ENCODE results near the gene SPEM3. TPM values are rescaled to one million over a fixed set of nuclear protein-coding genes. Genes with fewer than 3 reads are reported as not detected.
"Not testable (repeated sequence)": the region's sequence is repeated elsewhere in the genome, so short reads cannot be mapped to it uniquely, and the experiment has no call there.

The SPEM3 gene
- polyA plus RNA-seq, 1 donor: not detected

- Histone ChIP-seq H3K27ac (ENCODE audit: low read length) (peak overlapping the region; percentile 97), H3K9me3 (ENCODE audit: control insufficient read depth, low read depth, low read length) (no peaks in the 10 kb centered on the region), H3K27me3 (ENCODE audit: control insufficient read depth, insufficient read depth, low read length) (no peaks in the 10 kb centered on the region), H3K4me3 (ENCODE audit: low read length) (no peak overlapping the region), H3K4me1 (ENCODE audit: control insufficient read depth, insufficient read depth, low read length) (peaks cover 43% of the 10 kb centered on the region), H3K36me3 (ENCODE audit: control insufficient read depth, insufficient read depth, low read length) (peaks cover 8% of the 10 kb centered on the region)
- no CpG with 5 or more reads among the region's 15 CpGs for WGBS (ENCODE audit: insufficient coverage, low lambda C conversion rate)
- peak; percentile 90 to 92 for DNase-seq
These were observed 47.2 kb downstream of the SPEM3 start for GRCh38 chr17:7475764-7476422.

- Histone ChIP-seq H3K36me3 (ENCODE audit: control insufficient read depth, insufficient read depth, low read length) (peaks cover 8% of the 10 kb centered on the region), H3K4me1 (ENCODE audit: control insufficient read depth, insufficient read depth, low read length) (peaks cover 46% of the 10 kb centered on the region), H3K9me3 (ENCODE audit: control insufficient read depth, low read depth, low read length) (no peaks in the 10 kb centered on the region), H3K27me3 (ENCODE audit: control insufficient read depth, insufficient read depth, low read length) (no peaks in the 10 kb centered on the region), H3K27ac (ENCODE audit: low read length) (peak overlapping the region; percentile 97), H3K4me3 (ENCODE audit: low read length) (no peak overlapping the region)
- no CpG with 5 or more reads among the region's 3 CpGs for WGBS (ENCODE audit: insufficient coverage, low lambda C conversion rate)
- DNase-seq: peak in 1 of 2 donors; percentile 49
These were observed 47.8 kb downstream of the SPEM3 start for GRCh38 chr17:7476494-7476893.

GRCh38 chr17:7476951-7477350, 48.3 kb downstream of the SPEM3 start:
- no peak for DNase-seq
- H3K36me3 ChIP-seq (ENCODE audit: control insufficient read depth, insufficient read depth, low read length): peaks cover 8% of the 10 kb centered on the region
- WGBS (ENCODE audit: insufficient coverage, low lambda C conversion rate): no CpG with 5 or more reads among the region's 5 CpGs
- H3K9me3 ChIP-seq (ENCODE audit: control insufficient read depth, low read depth, low read length): no peaks in the 10 kb centered on the region
- peaks cover 51% of the 10 kb centered on the region for H3K4me1 ChIP-seq (ENCODE audit: control insufficient read depth, insufficient read depth, low read length)
- no peaks in the 10 kb centered on the region for H3K27me3 ChIP-seq (ENCODE audit: control insufficient read depth, insufficient read depth, low read length)
- H3K4me3 ChIP-seq (ENCODE audit: low read length): peak overlapping the region; percentile 66
- peak overlapping the region; percentile 97 for H3K27ac ChIP-seq (ENCODE audit: low read length)

- H3K4me3 ChIP-seq (ENCODE audit: low read length): peak overlapping the region; percentile 66
- H3K27ac ChIP-seq (ENCODE audit: low read length): peak overlapping the region; percentile 97
- no CpG with 5 or more reads among the region's 26 CpGs for WGBS (ENCODE audit: insufficient coverage, low lambda C conversion rate)
- H3K27me3 ChIP-seq (ENCODE audit: control insufficient read depth, insufficient read depth, low read length): no peaks in the 10 kb centered on the region
- peaks cover 57% of the 10 kb centered on the region for H3K4me1 ChIP-seq (ENCODE audit: control insufficient read depth, insufficient read depth, low read length)
- H3K9me3 ChIP-seq (ENCODE audit: control insufficient read depth, low read depth, low read length): no peaks in the 10 kb centered on the region
- H3K36me3 ChIP-seq (ENCODE audit: control insufficient read depth, insufficient read depth, low read length): peaks cover 8% of the 10 kb centered on the region
- peak; percentile 89 to 91 for DNase-seq
These were observed 49.0 kb downstream of the SPEM3 start for GRCh38 chr17:7477392-7478275.

GRCh38 chr17:7478276-7479212, 49.9 kb downstream of the SPEM3 start:
- Histone ChIP-seq H3K27me3 (ENCODE audit: control insufficient read depth, insufficient read depth, low read length) (no peaks in the 10 kb centered on the region), H3K4me3 (ENCODE audit: low read length) (peak overlapping the region; percentile 66), H3K4me1 (ENCODE audit: control insufficient read depth, insufficient read depth, low read length) (peaks cover 60% of the 10 kb centered on the region), H3K27ac (ENCODE audit: low read length) (peak overlapping the region; percentile 97), H3K36me3 (ENCODE audit: control insufficient read depth, insufficient read depth, low read length) (peaks cover 8% of the 10 kb centered on the region), H3K9me3 (ENCODE audit: control insufficient read depth, low read depth, low read length) (no peaks in the 10 kb centered on the region)
- WGBS (ENCODE audit: insufficient coverage, low lambda C conversion rate): no CpG with 5 or more reads among the region's 40 CpGs
- DNase-seq: peak; percentile 54 to 75

- H3K27me3 ChIP-seq (ENCODE audit: control insufficient read depth, insufficient read depth, low read length): no peaks in the 10 kb centered on the region
- H3K36me3 ChIP-seq (ENCODE audit: control insufficient read depth, insufficient read depth, low read length): peaks cover 4% of the 10 kb centered on the region
- peak within 1 kb of the TSS; percentile 97 for H3K27ac ChIP-seq (ENCODE audit: low read length)
- peaks cover 56% of the 10 kb centered on the region for H3K4me1 ChIP-seq (ENCODE audit: control insufficient read depth, insufficient read depth, low read length)
- DNase-seq: peak; percentile 63 to 85
- peak within 1 kb of the TSS; percentile 66 for H3K4me3 ChIP-seq (ENCODE audit: low read length)
- no CpG with 5 or more reads among the region's 92 CpGs for WGBS (ENCODE audit: insufficient coverage, low lambda C conversion rate)
- H3K9me3 ChIP-seq (ENCODE audit: control insufficient read depth, low read depth, low read length): no peaks in the 10 kb centered on the region
These were observed 50.8 kb downstream of the SPEM3 start, which contains the start of gene ZBTB4 for GRCh38 chr17:7479213-7480088. Gene ZBTB4, minus strand, starts transcription at chr17:7479631. Its CDS starts 12,830 bp downstream, at chr17:7466801.

DNA sequence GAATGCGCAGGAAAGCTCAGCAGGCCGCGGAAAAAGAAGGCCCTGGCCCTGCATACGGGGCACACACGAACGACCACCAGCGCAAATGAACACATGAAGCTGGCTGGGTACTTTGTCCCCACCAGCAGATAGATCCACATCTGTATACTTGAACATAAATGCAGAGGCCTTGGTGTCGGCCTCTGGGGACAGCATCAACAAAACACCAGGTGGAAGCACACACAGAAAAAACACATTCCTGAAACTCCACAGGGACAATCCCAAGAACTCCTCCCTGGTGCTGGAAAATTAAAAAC, 51.4 kb downstream of the SPEM3 start:
- Histone ChIP-seq H3K27me3 (ENCODE audit: control insufficient read depth, insufficient read depth, low read length) (no peaks in the 10 kb centered on the region), H3K4me1 (ENCODE audit: control insufficient read depth, insufficient read depth, low read length) (peaks cover 52% of the 10 kb centered on the region), H3K9me3 (ENCODE audit: control insufficient read depth, low read depth, low read length) (no peaks in the 10 kb centered on the region), H3K36me3 (ENCODE audit: control insufficient read depth, insufficient read depth, low read length) (peaks cover 4% of the 10 kb centered on the region), H3K4me3 (ENCODE audit: low read length) (peak overlapping the region; percentile 60), H3K27ac (ENCODE audit: low read length) (peak overlapping the region; percentile 96)
- no peak for DNase-seq
- WGBS (ENCODE audit: insufficient coverage, low lambda C conversion rate): no CpG with 5 or more reads among the region's 8 CpGs

DNA sequence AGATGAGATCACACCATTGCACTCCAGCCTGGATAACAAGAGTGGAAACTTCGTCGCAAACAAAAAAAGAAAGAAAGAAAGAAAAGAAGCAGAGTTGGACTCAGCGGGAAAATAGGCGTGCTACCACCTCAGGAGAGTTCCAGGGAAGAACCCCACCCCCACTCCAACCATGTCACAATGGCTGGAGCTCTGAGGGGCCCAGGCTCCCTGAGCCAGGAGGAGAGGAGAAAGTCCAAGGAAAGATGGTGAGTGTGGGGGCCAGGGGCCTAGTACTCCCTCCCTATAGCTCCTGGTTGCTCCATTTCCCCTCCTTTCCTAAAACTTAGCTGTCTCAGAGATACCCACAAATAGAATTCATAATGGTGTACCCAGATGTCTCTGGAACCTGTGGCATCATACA, 52.6 kb downstream of the SPEM3 start, which contains the start of gene SLC35G6:
TSS of gene SLC35G6 (plus strand) at position 172 of the 400 bp plus-strand sequence. CDS start at position 243, 71 bp downstream.
- Histone ChIP-seq H3K4me3 (ENCODE audit: low read length) (peak within 1 kb of the TSS; percentile 60), H3K27ac (ENCODE audit: low read length) (peak within 1 kb of the TSS; percentile 100), H3K4me1 (ENCODE audit: control insufficient read depth, insufficient read depth, low read length) (peaks cover 48% of the 10 kb centered on the region)
- peak; percentile 65 to 80 for DNase-seq
- H3K27me3 ChIP-seq (ENCODE audit: control insufficient read depth, insufficient read depth, low read length); H3K36me3 ChIP-seq (ENCODE audit: control insufficient read depth, insufficient read depth, low read length); H3K9me3 ChIP-seq (ENCODE audit: control insufficient read depth, low read depth, low read length): not testable (repeated sequence)
- 68% methylated on average over 4 of the region's 4 CpGs for WGBS (ENCODE audit: insufficient coverage, low lambda C conversion rate)

DNA sequence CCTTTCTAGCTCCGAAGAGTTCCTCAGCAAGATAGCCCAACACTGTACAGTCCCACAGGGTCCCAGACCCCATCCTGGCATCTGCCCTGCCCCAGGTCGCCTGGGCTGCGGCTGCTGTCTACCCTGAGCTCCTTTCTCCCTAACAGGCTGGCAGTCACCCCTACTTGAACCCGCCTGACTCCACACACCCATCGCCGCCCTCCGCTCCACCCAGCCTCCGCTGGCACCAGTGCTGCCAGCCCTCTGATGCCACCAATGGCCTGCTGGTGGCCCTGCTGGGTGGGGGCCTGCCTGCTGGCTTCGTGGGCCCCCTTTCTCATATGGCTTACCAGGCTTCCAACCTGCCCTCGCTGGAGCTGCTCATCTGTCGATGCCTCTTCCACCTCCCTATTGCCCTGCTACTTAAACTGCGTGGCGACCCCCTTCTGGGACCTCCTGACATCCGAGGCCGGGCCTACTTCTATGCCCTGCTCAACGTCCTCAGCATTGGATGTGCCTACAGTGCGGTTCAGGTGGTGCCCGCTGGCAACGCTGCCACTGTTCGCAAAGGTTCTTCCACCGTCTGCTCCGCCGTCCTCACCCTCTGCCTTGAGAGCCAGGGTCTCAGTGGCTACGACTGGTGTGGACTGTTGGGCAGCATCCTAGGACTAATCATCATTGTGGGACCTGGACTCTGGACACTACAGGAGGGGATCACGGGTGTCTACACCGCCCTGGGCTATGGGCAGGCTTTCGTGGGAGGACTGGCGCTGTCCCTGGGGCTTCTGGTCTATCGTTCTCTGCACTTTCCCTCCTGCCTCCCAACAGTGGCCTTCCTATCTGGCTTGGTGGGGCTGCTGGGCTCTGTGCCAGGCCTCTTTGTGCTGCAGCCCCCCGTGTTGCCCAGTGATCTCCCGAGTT, 53.4 kb downstream of the SPEM3 start:
- H3K9me3 ChIP-seq (ENCODE audit: control insufficient read depth, low read depth, low read length); H3K27me3 ChIP-seq (ENCODE audit: control insufficient read depth, insufficient read depth, low read length); H3K36me3 ChIP-seq (ENCODE audit: control insufficient read depth, insufficient read depth, low read length); H3K4me3 ChIP-seq (ENCODE audit: low read length); DNase-seq: not testable (repeated sequence)
- H3K27ac ChIP-seq (ENCODE audit: low read length): peak overlapping the region; percentile 100
- no CpG with 5 or more reads among the region's 31 CpGs for WGBS (ENCODE audit: insufficient coverage, low lambda C conversion rate)
- H3K4me1 ChIP-seq (ENCODE audit: control insufficient read depth, insufficient read depth, low read length): peaks cover 46% of the 10 kb centered on the region

All from large intestine (tissue), 3 donors.